Epidermal melanocyte (primary cell): Measurements from ENCODE around the gene SHMT2.

ENCODE experiments used
- DNase-seq: peaks from one replicate; pipeline ENCODE4 v3.0.0; 2011; ENCODE audit warnings: low spot score; ENCODE audit not compliant: insufficient read length

SHMT2 gene

GRCh38 chr12:57238854-57239554 is 9.5 kb downstream of the SHMT2 start:
- peak; percentile 94 for DNase-seq

GRCh38 chr12:57239587-57240065 is 10.1 kb downstream of the SHMT2 start:
- DNase-seq: no peak

GRCh38 chr12:57240066-57240921 is 10.8 kb downstream of the SHMT2 start:
- no peak for DNase-seq

GRCh38 chr12:57240926-57241401 is 11.5 kb downstream of the SHMT2 start:
- no peak for DNase-seq

GRCh38 chr12:57241402-57242310 is 12.1 kb downstream of the SHMT2 start:
- DNase-seq: no peak

- DNase-seq: no peak
Observed at GRCh38 chr12:57242329-57242690, 12.8 kb downstream of the SHMT2 start.

GRCh38 chr12:57242691-57243454 is 13.4 kb downstream of the SHMT2 start:
- no peak for DNase-seq

GRCh38 chr12:57243521-57244311 is 14.2 kb downstream of the SHMT2 start:
- peak; percentile 80 for DNase-seq

- no peak for DNase-seq
Observed at GRCh38 chr12:57244312-57244696, 14.8 kb downstream of the SHMT2 start.

- no peak for DNase-seq
Observed at GRCh38 chr12:57247041-57247440, 17.5 kb downstream of the SHMT2 start.

- DNase-seq: no peak
Observed at GRCh38 chr12:57248934-57249742, 19.6 kb downstream of the SHMT2 start.

- DNase-seq: no peak
Observed at GRCh38 chr12:57250541-57250940, 21.0 kb downstream of the SHMT2 start.

GRCh38 chr12:57250956-57251355 is 21.4 kb downstream of the SHMT2 start, which contains the start of gene STAC3:
TSS of gene STAC3 (minus strand) at chr12:57251187. CDS start at chr12:57249636, 1,551 bp downstream.
- no peak for DNase-seq

- DNase-seq: no peak
Observed at GRCh38 chr12:57254506-57255280, 25.2 kb downstream of the SHMT2 start.

- no peak for DNase-seq
Observed at GRCh38 chr12:57255916-57256315, 26.4 kb downstream of the SHMT2 start.

- DNase-seq: no peak
Observed at GRCh38 chr12:57258977-57259970, 29.8 kb downstream of the SHMT2 start.

- no peak for DNase-seq
Observed at GRCh38 chr12:57260366-57260765, 30.9 kb downstream of the SHMT2 start.
